Naive thymus-derived CD4-positive, alpha-beta T cell (primary cell): ENCODE measurements around the gene IGF2BP2. TPM values are rescaled to one million over a fixed set of nuclear protein-coding genes. Genes with fewer than 3 reads are reported as not detected.
"Not testable (repeated sequence)": the region's sequence is repeated elsewhere in the genome, so short reads cannot be mapped to it uniquely, and the experiment has no call there.

Experiments
- ATAC-seq: fragments of 150-1000 bp; cut with Tn5 transposase; 2 replicates; pipeline ENCODE4 v1.10.0; 2021; ENCODE audit warnings: mild to moderate bottlenecking, moderate library complexity
- CTCF ChIA-PET: fragments of 350-600 bp; sonication (Branson Sonifier 250); formaldehyde crosslinking; loops from one replicate; lab custom pipeline; 2021; ENCODE audit warnings: antibody characterized with exemption; lab: Charles Lee
- POLR2A ChIA-PET: fragments of 350-600 bp; sonication (Branson Sonifier 250); formaldehyde crosslinking; loops from one replicate; lab custom pipeline; 2021; ENCODE audit warnings: antibody characterized with exemption, inconsistent platforms; lab: Charles Lee
- DNase-seq, 9 donors: peaks; one replicate each; pipeline versions ENCODE4 v3.0.0 to v3.0.0-alpha.2; 2020 to 2022; ENCODE audit warnings: mixed read lengths in 1 of 9
- H3K27ac ChIP-seq: one replicate; pipeline ENCODE4 v1.7.0; 2013; ENCODE audit warnings: mild to moderate bottlenecking, low read depth, low read length, moderate library complexity
- H3K27me3 ChIP-seq, 2 donors: one replicate each; pipeline ENCODE4 v1.7.0; 2013; ENCODE audit warnings: low read length in 2 of 2, mild to moderate bottlenecking in 2 of 2, moderate library complexity in 2 of 2; ENCODE audit not compliant: control insufficient read depth in 2 of 2, insufficient read depth in 2 of 2
- H3K36me3 ChIP-seq, 3 experiments: 1 replicate in 2 of 3; 2 replicates in 1 of 3; pipeline ENCODE4 v1.7.0; 2013; ENCODE audit warnings: low read length in 3 of 3, mild to moderate bottlenecking in 3 of 3, moderate library complexity in 1 of 3; ENCODE audit not compliant: insufficient read depth in 3 of 3, control insufficient read depth in 2 of 3
- H3K4me1 ChIP-seq, 2 donors: one replicate each; pipeline ENCODE4 v1.7.0; 2013; ENCODE audit warnings: low read length in 2 of 2, mild to moderate bottlenecking in 2 of 2, moderate library complexity in 1 of 2; ENCODE audit not compliant: control insufficient read depth in 2 of 2, insufficient read depth in 2 of 2
- H3K4me3 ChIP-seq: 2 replicates; pipeline ENCODE4 v1.7.0; 2013; ENCODE audit warnings: mild to moderate bottlenecking, low read length
- H3K9me3 ChIP-seq, 3 experiments: 1 replicate in 2 of 3; 2 replicates in 1 of 3; pipeline ENCODE4 v1.7.0; 2013; ENCODE audit warnings: low read length in 3 of 3; ENCODE audit not compliant: control insufficient read depth in 2 of 3
- H3K27ac Mint-ChIP-seq, 9 donors: one replicate each; pipeline ENCODE4 v1.8.0; 2020 to 2022; ENCODE audit warnings: mixed read lengths in 9 of 9, mild to moderate bottlenecking in 8 of 9, moderate library complexity in 5 of 9, inconsistent platforms in 2 of 9
- H3K27me3 Mint-ChIP-seq, 5 donors: one replicate each; pipeline ENCODE4 v1.8.0; 2021 to 2022; ENCODE audit warnings: mixed read lengths in 5 of 5, mild to moderate bottlenecking in 1 of 5
- H3K36me3 Mint-ChIP-seq, 5 donors: one replicate each; pipeline ENCODE4 v1.8.0; 2020 to 2022; ENCODE audit warnings: mixed read lengths in 5 of 5, mild to moderate bottlenecking in 3 of 5, inconsistent platforms in 1 of 5
- H3K4me1 Mint-ChIP-seq, 7 donors: one replicate each; pipeline ENCODE4 v1.8.0; 2020 to 2022; ENCODE audit warnings: mixed read lengths in 7 of 7, mild to moderate bottlenecking in 3 of 7, inconsistent platforms in 1 of 7
- H3K4me3 Mint-ChIP-seq, 10 donors: one replicate each; pipeline ENCODE4 v1.8.0; 2020 to 2022; ENCODE audit warnings: mild to moderate bottlenecking in 10 of 10, mixed read lengths in 10 of 10, moderate library complexity in 6 of 10, inconsistent platforms in 2 of 10
- H3K9me3 Mint-ChIP-seq, 11 donors: one replicate each; pipeline ENCODE4 v1.8.0; 2020 to 2022; ENCODE audit warnings: mixed read lengths in 11 of 11, mild to moderate bottlenecking in 4 of 11, inconsistent platforms in 1 of 11, moderate library complexity in 1 of 11
- intact Hi-C, 2 donors: fragments of 100-400 bp; cut with micrococcal nuclease; formaldehyde crosslinking; loops; one replicate each; pipeline ENCODE4 v1.15.1; 2023
- polyA plus RNA-seq, 2 donors: library from polyadenylated mRNA; unstranded; fragments of 300-500 nt; fragmentation: Illumina TruSeq; gene quantifications; one replicate each; pipeline ENCODE4 v1.2.3, GENCODE V29; 2021
- total RNA-seq, 6 experiments: library from RNA in 5 of 6; stranded (reverse) in 5 of 6; gene quantifications; 1 replicate in 5 of 6; 2 replicates in 1 of 6; pipeline ENCODE4 v1.2.3 and lab custom pipeline; 2021 to 2026

IGF2BP2 gene
- total and polyA plus RNA-seq, 7 experiments from 2014 or later: 0.14 to 5.0 (median 0.87) TPM; not detected in 3

- ChIA-PET POLR2A (no interaction called here), CTCF (no interaction called here)
- Mint-ChIP-seq H3K4me3 (no peak overlapping the region), H3K27ac (no peak overlapping the region), H3K36me3 (no peaks in the 10 kb centered on the region), H3K4me1 (no peaks in the 10 kb centered on the region), H3K27me3 (peaks cover 9 to 30% (median 24%) of the 10 kb centered on the region in 5 donors), H3K9me3 (peaks cover 0 to 2% (median 0%) of the 10 kb centered on the region in 11 donors)
- no peaks in the 10 kb centered on the region for H3K9me3 ChIP-seq
- H3K27me3 ChIP-seq: no peaks in the 10 kb centered on the region
- H3K27ac ChIP-seq: no peak overlapping the region
- H3K4me3 ChIP-seq: no peak overlapping the region
- H3K36me3 ChIP-seq: no peaks in the 10 kb centered on the region
- intact Hi-C loops: no loop called here
- ATAC-seq (no peak), DNase-seq (no peak)
- no peaks in the 10 kb centered on the region for H3K4me1 ChIP-seq
Measured at GRCh38 chr3:185667574-185667973, 157.3 kb downstream of the IGF2BP2 start.

GRCh38 chr3:185663929-185664328 is 160.9 kb downstream of the IGF2BP2 start:
- Histone ChIP-seq H3K27me3 (no peaks in the 10 kb centered on the region), H3K4me1 (no peaks in the 10 kb centered on the region), H3K9me3 (no peaks in the 10 kb centered on the region), H3K27ac (no peak overlapping the region), H3K36me3 (no peaks in the 10 kb centered on the region), H3K4me3 (no peak overlapping the region)
- no peak for DNase-seq
- Mint-ChIP-seq H3K4me3 (no peak overlapping the region), H3K4me1 (peaks cover 0 to 10% (median 0%) of the 10 kb centered on the region in 7 donors), H3K27me3 (peaks cover 15 to 37% (median 28%) of the 10 kb centered on the region in 5 donors), H3K36me3 (no peaks in the 10 kb centered on the region), H3K27ac (no peak overlapping the region), H3K9me3 (peaks cover 0 to 2% (median 0%) of the 10 kb centered on the region in 11 donors)
- ChIA-PET POLR2A (no interaction called here), CTCF (no interaction called here)
- ATAC-seq: no peak
- intact Hi-C loops: no loop called here

- no peak for DNase-seq
- H3K9me3 ChIP-seq: no peaks in the 10 kb centered on the region
- no peaks in the 10 kb centered on the region for H3K36me3 ChIP-seq
- H3K4me1 Mint-ChIP-seq: peaks cover 0 to 10% (median 0%) of the 10 kb centered on the region in 7 donors
- intact Hi-C loops: loop anchor here in 1 of 2 donors (2.0 kb wide), 1 partner anchor 955 kb away; no protein-coding TSS in a partner anchor
- H3K9me3 Mint-ChIP-seq: peaks cover 0 to 2% (median 0%) of the 10 kb centered on the region in 11 donors
- ChIA-PET CTCF (no interaction called here), POLR2A (no interaction called here)
- no peaks in the 10 kb centered on the region for H3K4me1 ChIP-seq
- no peak for ATAC-seq
- H3K36me3 Mint-ChIP-seq: no peaks in the 10 kb centered on the region
- peaks cover 15 to 40% (median 22%) of the 10 kb centered on the region in 5 donors for H3K27me3 Mint-ChIP-seq
- no peak overlapping the region for H3K27ac Mint-ChIP-seq
- peak overlapping the region in 1 of 10 donors; percentile 0 for H3K4me3 Mint-ChIP-seq
- no peak overlapping the region for H3K27ac ChIP-seq
- H3K4me3 ChIP-seq: no peak overlapping the region
- H3K27me3 ChIP-seq: no peaks in the 10 kb centered on the region
Measured at GRCh38 chr3:185661772-185662171, 163.1 kb downstream of the IGF2BP2 start.

GRCh38 chr3:185661296-185661695 is 163.5 kb downstream of the IGF2BP2 start:
- CTCF ChIA-PET: interaction anchor here (0.7 to 1.3 kb wide), 3 partner anchors 9 to 490 kb away, joined by 3 to 4 read pairs (median 3); no protein-coding TSS in a partner anchor
- POLR2A ChIA-PET: not testable (repeated sequence)

GRCh38 chr3:185659942-185660921 is 164.6 kb downstream of the IGF2BP2 start:
- peaks cover 15 to 40% (median 20%) of the 10 kb centered on the region in 5 donors for H3K27me3 Mint-ChIP-seq
- H3K9me3 Mint-ChIP-seq: peaks cover 0 to 2% (median 0%) of the 10 kb centered on the region in 11 donors
- no peak overlapping the region for H3K4me3 Mint-ChIP-seq
- peak; percentile 88 for ATAC-seq
- H3K27ac Mint-ChIP-seq: no peak overlapping the region
- DNase-seq: peak; percentile 35 to 60 (median 46)
- CTCF ChIA-PET: interaction anchor here (0.6 to 1.9 kb wide), 8 partner anchors 10 to 802 kb away, joined by 3 to 5 read pairs (median 3); no protein-coding TSS in a partner anchor
- intact Hi-C loops: loop anchor here (1.0 to 2.0 kb wide), 4 partner anchors 107 to 957 kb away; no protein-coding TSS in a partner anchor
- no peaks in the 10 kb centered on the region for H3K36me3 Mint-ChIP-seq
- Histone ChIP-seq H3K4me3 (no peak overlapping the region), H3K36me3 (no peaks in the 10 kb centered on the region), H3K4me1 (no peaks in the 10 kb centered on the region), H3K27ac (no peak overlapping the region), H3K9me3 (no peaks in the 10 kb centered on the region), H3K27me3 (no peaks in the 10 kb centered on the region)
- peaks cover 0 to 10% (median 0%) of the 10 kb centered on the region in 7 donors for H3K4me1 Mint-ChIP-seq
- POLR2A ChIA-PET: no interaction called here

More at GRCh38 chr3:185661296-185661695, 163.5 kb downstream of the IGF2BP2 start:
- not testable (repeated sequence) for ATAC-seq, DNase-seq, H3K27ac Mint-ChIP-seq, H3K36me3 Mint-ChIP-seq, H3K9me3 ChIP-seq, H3K9me3 Mint-ChIP-seq, H3K36me3 ChIP-seq, H3K27me3 ChIP-seq, H3K4me3 ChIP-seq, H3K4me3 Mint-ChIP-seq, H3K4me1 ChIP-seq, H3K27ac ChIP-seq
- Mint-ChIP-seq H3K4me1 (peaks cover 0 to 10% (median 0%) of the 10 kb centered on the region in 7 donors), H3K27me3 (peaks cover 15 to 40% (median 22%) of the 10 kb centered on the region in 5 donors)
- intact Hi-C loops: loop anchor here in 1 of 2 donors (2.0 kb wide), 1 partner anchor 956 kb away; no protein-coding TSS in a partner anchor

GRCh38 chr3:185658943-185659342 is 165.9 kb downstream of the IGF2BP2 start:
- H3K27ac ChIP-seq: no peak overlapping the region
- POLR2A ChIA-PET: no interaction called here
- Mint-ChIP-seq H3K36me3 (no peaks in the 10 kb centered on the region), H3K4me1 (peaks cover 0 to 10% (median 0%) of the 10 kb centered on the region in 7 donors), H3K4me3 (no peak overlapping the region), H3K9me3 (no peaks in the 10 kb centered on the region), H3K27ac (no peak overlapping the region), H3K27me3 (peaks cover 9 to 29% (median 14%) of the 10 kb centered on the region in 5 donors)
- intact Hi-C loops: no loop called here
- no peaks in the 10 kb centered on the region for H3K36me3 ChIP-seq
- no peaks in the 10 kb centered on the region for H3K27me3 ChIP-seq
- no peaks in the 10 kb centered on the region for H3K9me3 ChIP-seq
- H3K4me1 ChIP-seq: no peaks in the 10 kb centered on the region
- no peak overlapping the region for H3K4me3 ChIP-seq
- ATAC-seq (no peak), DNase-seq (no peak)
- CTCF ChIA-PET: interaction anchor here (0.7 to 1.9 kb wide), 2 partner anchors 11 to 38 kb away, joined by 4 to 5 read pairs; no protein-coding TSS in a partner anchor
